Ishikawa (cell line): ENCODE measurements around the gene ADGRD2.

ENCODE experiments used
- CEBPB ChIP-seq: IDR thresholded peaks from 2 replicates; pipeline ENCODE4 v1.6.1; 2012
- CREB1 ChIP-seq: IDR thresholded peaks from 2 replicates; pipeline ENCODE4 v1.6.1; 2012; ENCODE audit warnings: low read depth
- EGR1 ChIP-seq: IDR thresholded peaks from 2 replicates; pipeline ENCODE4 v1.6.1; 2012
- EP300 ChIP-seq: IDR thresholded peaks from 2 replicates; pipeline ENCODE4 v1.6.1; 2012; ENCODE audit warnings: borderline replicate concordance
- FOXM1 ChIP-seq: IDR thresholded peaks from 2 replicates; pipeline ENCODE4 v1.6.1; 2012; ENCODE audit warnings: low read depth, borderline replicate concordance
- NFIC ChIP-seq: IDR thresholded peaks from 2 replicates; pipeline ENCODE4 v1.6.1; 2012
- RAD21 ChIP-seq: IDR thresholded peaks from 2 replicates; pipeline ENCODE4 v1.6.1; 2012; ENCODE audit warnings: low read depth
- REST ChIP-seq: IDR thresholded peaks from 2 replicates; pipeline ENCODE4 v1.6.1; 2012; ENCODE audit warnings: low read depth, mild to moderate bottlenecking
- TAF1 ChIP-seq: IDR thresholded peaks from 2 replicates; pipeline ENCODE4 v1.6.1; 2012; ENCODE audit warnings: low read depth, mild to moderate bottlenecking
- TCF12 ChIP-seq: IDR thresholded peaks from 2 replicates; pipeline ENCODE4 v1.6.1; 2012; ENCODE audit warnings: low read depth
- TEAD4 ChIP-seq: IDR thresholded peaks from 2 replicates; pipeline ENCODE4 v1.6.1; 2012
- USF1 ChIP-seq: IDR thresholded peaks from 2 replicates; pipeline ENCODE4 v1.6.1; 2012
- YY1 ChIP-seq: IDR thresholded peaks from 2 replicates; pipeline ENCODE4 v1.6.1; 2012; ENCODE audit warnings: low read depth
- ZBTB7A ChIP-seq: IDR thresholded peaks from 2 replicates; pipeline ENCODE4 v1.6.1; 2012; ENCODE audit warnings: low read depth
- TF ChIP-seq, protein P1 (sequence below): IDR thresholded peaks from 2 replicates; pipeline ENCODE4 v1.6.1; 2012

Gene ADGRD2

DNA sequence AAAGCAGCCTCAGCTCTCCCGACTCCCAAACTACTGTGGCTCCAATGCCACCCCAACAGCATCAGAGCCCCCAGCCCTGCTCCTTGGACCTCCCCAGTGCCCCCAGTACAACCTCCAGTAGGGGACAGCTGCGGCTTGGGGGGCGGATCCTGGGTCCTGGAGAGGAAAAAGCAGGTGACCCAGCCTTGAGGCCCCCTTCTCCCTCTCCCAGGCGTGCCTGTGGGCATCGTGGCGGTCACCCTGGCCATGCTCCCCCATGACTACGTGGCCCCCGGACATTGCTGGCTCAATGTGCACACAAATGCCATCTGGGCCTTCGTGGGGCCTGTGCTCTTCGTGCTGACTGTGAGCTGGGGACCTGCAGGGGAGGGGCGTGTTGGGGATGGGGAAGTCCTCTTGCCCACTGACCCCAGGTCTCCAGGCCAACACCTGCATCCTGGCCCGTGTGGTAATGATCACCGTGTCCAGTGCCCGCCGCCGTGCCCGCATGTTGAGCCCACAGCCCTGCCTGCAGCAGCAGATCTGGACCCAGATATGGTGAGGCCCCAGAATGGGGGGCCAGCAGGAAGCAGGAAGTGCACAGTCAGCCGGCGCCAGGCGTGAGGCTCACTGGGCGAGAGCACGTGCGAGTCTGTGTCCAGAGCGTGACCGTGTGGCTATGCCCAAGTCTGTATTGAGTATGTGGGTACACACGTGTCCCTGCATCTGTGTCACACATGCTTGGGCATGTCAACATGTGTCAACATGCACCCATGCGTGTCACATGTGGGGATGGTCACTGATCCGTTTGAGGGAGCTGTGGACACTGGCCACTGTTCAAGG lies 19.0 kb downstream of the ADGRD2 start:
- TF ChIP-seq FOXM1: no peak
- TF ChIP-seq EGR1: no peak
- no peak for TF ChIP-seq ZBTB7A
- no peak for TF ChIP-seq RAD21
- TF ChIP-seq NFIC: no peak
- TF ChIP-seq YY1: no peak
- no peak for TF ChIP-seq TAF1
- TF ChIP-seq REST: no peak
- no peak for TF ChIP-seq TCF12
- no peak for TF ChIP-seq CEBPB
- no peak for TF ChIP-seq EP300
- TF ChIP-seq USF1: no peak
- TF ChIP-seq TEAD4: no peak
- no peak for TF ChIP-seq CREB1
- TF ChIP-seq, protein P1, sequence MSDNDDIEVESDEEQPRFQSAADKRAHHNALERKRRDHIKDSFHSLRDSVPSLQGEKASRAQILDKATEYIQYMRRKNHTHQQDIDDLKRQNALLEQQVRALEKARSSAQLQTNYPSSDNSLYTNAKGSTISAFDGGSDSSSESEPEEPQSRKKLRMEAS: no peak

- TF ChIP-seq CEBPB (no peak), YY1 (no peak), USF1 (no peak), EGR1 (no peak), EP300 (no peak), CREB1 (no peak), ZBTB7A (no peak), TAF1 (no peak), FOXM1 (no peak), TCF12 (no peak), TEAD4 (no peak), REST (no peak), RAD21 (no peak), NFIC (no peak)
- TF ChIP-seq, protein P1: no peak
Observed at GRCh38 chr9:124470306-124470705, 20.1 kb downstream of the ADGRD2 start.

GRCh38 chr9:124470726-124471125 lies 20.5 kb downstream of the ADGRD2 start:
- TF ChIP-seq REST: no peak
- TF ChIP-seq RAD21: no peak
- no peak for TF ChIP-seq CREB1
- no peak for TF ChIP-seq CEBPB
- no peak for TF ChIP-seq EGR1
- no peak for TF ChIP-seq TEAD4
- no peak for TF ChIP-seq NFIC
- no peak for TF ChIP-seq USF1
- no peak for TF ChIP-seq TAF1
- no peak for TF ChIP-seq FOXM1
- TF ChIP-seq, protein P1: no peak
- no peak for TF ChIP-seq TCF12
- TF ChIP-seq YY1: no peak
- no peak for TF ChIP-seq ZBTB7A
- TF ChIP-seq EP300: no peak
